A673 (cell line): ENCODE data around the gene XPO5.

ENCODE experiments used
- CTCF ChIP-seq: fragments of 300-800, 200-600 bp; sonication (generic); conservative IDR thresholded peaks from 2 replicates; pipeline ENCODE4 v1.5.1; 2017; ENCODE audit warnings: low read depth, mild to moderate bottlenecking, antibody characterized with exemption, low read length, moderate library complexity, mixed read lengths
- EZH2 ChIP-seq: fragments of 200-600 bp; sonication (generic); IDR thresholded peaks from 2 replicates; pipeline ENCODE4 v1.6.1; 2017; ENCODE audit warnings: borderline replicate concordance, low read depth, mild to moderate bottlenecking, mixed read lengths, antibody characterized with exemption, low read length; ENCODE audit not compliant: poor library complexity, severe bottlenecking

GRCh38 chr6:43491750-43492661 lies 83.8 kb downstream of the XPO5 start:
- TF ChIP-seq CTCF (no peak), EZH2 (no peak)
